Lower leg skin (tissue), 4 donors: ENCODE measurements around the gene RAB11FIP4. TPM values are rescaled to one million over a fixed set of nuclear protein-coding genes. Genes with fewer than 3 reads are reported as not detected.
"Not testable (repeated sequence)": the region's sequence is repeated elsewhere in the genome, so short reads cannot be mapped to it uniquely, and the experiment has no call there.

Experiments used
- DNase-seq, 2 donors: peaks; one replicate each; pipeline ENCODE4 v3.0.0-alpha.2; 2019; ENCODE audit warnings: low spot score in 2 of 2
- H3K4me3 ChIP-seq: fragments of 200-600 bp; sonication (generic); 2 replicates; pipeline ENCODE4 v1.5.1; 2017; ENCODE audit warnings: mild to moderate bottlenecking, low read depth; ENCODE audit not compliant: poor library complexity, severe bottlenecking
- CTCF ChIP-seq, 3 donors: fragments of 450-650 bp; IDR thresholded peaks; one replicate each; pipeline ENCODE4 v1.5.1; 2016; ENCODE audit warnings: antibody characterized with exemption in 3 of 3, mild to moderate bottlenecking in 3 of 3, moderate library complexity in 2 of 3
- POLR2A ChIP-seq, 2 donors: fragments of 450-650 bp; IDR thresholded peaks; one replicate each; pipeline ENCODE4 v1.6.1; 2016 to 2017; ENCODE audit warnings: antibody characterized with exemption in 2 of 2, mild to moderate bottlenecking in 1 of 2, moderate library complexity in 1 of 2
- WGBS, 2 donors: methylation state at CpG; one replicate each; pipeline ENCODE4 v1.1.5; 2018; 5-methylcytosine and 5-hydroxymethylcytosine counted together
- intact Hi-C: fragments of 100-400 bp; cut with DNase I; formaldehyde crosslinking; loops from one replicate; pipeline ENCODE4 v1.15.0; 2023; ENCODE audit warnings: low total_unique reads
- total RNA-seq, 4 donors: library from RNA; depleted of rRNA; stranded (reverse); fragments of >200 nt; gene quantifications; one replicate each; pipeline ENCODE4 v1.1.0, GENCODE V29; 2016

RAB11FIP4 gene
- total RNA-seq, 4 donors from 2014 or later = 27.4 to 62.8 (median 34.1) TPM

- H3K4me3 ChIP-seq = no peak overlapping the region
- intact Hi-C loops = loop anchor here (10.0 kb wide), 1 partner anchor 409 kb away; no protein-coding TSS in a partner anchor
- no peak for TF ChIP-seq POLR2A (IDR thresholded peaks at IDR 0.05)
- TF ChIP-seq CTCF (IDR thresholded peaks at IDR 0.05) = no peak
- DNase-seq = no peak
- 80 to 81% methylated on average over 2 of the region's 2 CpGs for WGBS, 2 donors
Measured at GRCh38 chr17:31435581-31435980, 44.1 kb downstream of the RAB11FIP4 start.

DNA sequence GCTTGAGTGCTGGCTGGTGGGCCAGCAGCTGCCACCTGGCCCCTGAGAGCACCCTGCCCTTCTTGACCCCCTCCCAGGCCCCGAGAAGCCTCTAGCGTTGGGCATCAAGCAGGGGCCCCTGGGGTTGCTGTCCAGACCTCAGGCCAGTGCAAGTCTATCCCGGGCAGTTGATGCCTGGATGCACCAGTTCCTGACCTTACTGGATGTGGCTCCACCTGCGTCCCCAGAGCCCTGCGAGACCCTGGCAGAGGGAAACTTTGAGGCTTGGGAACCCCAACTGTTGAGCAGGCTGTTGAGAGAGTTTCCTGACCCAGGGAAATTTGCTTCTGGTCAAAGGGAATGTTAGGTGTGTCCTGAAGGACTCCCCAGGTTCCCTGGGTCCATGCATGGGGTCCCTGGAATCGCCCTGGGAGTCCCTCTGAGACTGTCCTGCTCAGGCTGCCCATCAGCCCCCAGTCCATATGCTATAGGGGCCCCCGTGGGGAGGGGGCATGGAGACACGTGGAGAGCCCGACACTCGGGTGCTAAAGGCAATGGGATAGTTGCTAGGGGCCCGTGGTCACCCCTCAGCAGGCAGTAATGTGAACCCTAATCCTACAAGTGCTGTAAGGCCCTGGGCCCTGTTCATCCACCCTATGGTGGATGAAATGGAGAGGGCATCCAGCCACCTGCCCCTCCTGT lies 46.4 kb downstream of the RAB11FIP4 start:
- 71 to 72% methylated on average over 9 to 11 of the region's 11 CpGs for WGBS, 2 donors
- intact Hi-C loops = loop anchor here (2.0 to 10.0 kb wide), 2 partner anchors 87 to 407 kb away; no protein-coding TSS in a partner anchor
- no peak overlapping the region for H3K4me3 ChIP-seq
- no peak for TF ChIP-seq POLR2A (IDR thresholded peaks at IDR 0.05)
- TF ChIP-seq CTCF (IDR thresholded peaks at IDR 0.05) = no peak
- no peak for DNase-seq

DNA sequence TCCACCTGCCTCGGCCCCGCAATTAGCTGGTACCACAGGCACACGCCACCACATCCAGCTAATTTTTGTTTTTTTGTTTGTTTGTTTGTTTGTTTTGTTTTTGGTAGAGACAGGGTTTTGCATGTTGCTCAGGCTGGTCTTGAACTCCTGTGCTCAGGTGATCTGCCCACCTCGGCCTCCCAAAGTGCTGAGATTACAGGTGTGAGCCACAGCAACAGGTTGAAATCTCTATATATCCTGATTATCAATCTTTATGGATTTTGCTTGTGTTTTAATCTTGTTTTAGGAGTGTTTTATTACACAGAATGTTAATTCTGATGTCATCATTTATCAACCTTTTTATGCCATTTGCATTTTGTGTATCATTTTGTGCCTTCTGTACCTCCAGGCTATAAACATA lies 48.2 kb downstream of the RAB11FIP4 start:
- no peak for DNase-seq
- WGBS, 2 donors = 88 to 91% methylated on average over 4 of the region's 4 CpGs
- intact Hi-C loops = loop anchor here (10.0 kb wide), 1 partner anchor 405 kb away; no protein-coding TSS in a partner anchor
- no peak for TF ChIP-seq POLR2A (IDR thresholded peaks at IDR 0.05)
- no peak for TF ChIP-seq CTCF (IDR thresholded peaks at IDR 0.05)
- H3K4me3 ChIP-seq = no peak overlapping the region

- intact Hi-C loops = no loop called here
- WGBS, 2 donors = 87 to 88% methylated on average over 5 of the region's 5 CpGs
Measured at GRCh38 chr17:31442276-31442675, 50.8 kb downstream of the RAB11FIP4 start.

GRCh38 chr17:31442856-31443255 lies 51.4 kb downstream of the RAB11FIP4 start:
- DNase-seq, intact Hi-C loops, H3K4me3 ChIP-seq: not testable (repeated sequence)
- WGBS, 2 donors = 82 to 88% methylated on average over 5 of the region's 5 CpGs

More at GRCh38 chr17:31442276-31442675, 50.8 kb downstream of the RAB11FIP4 start:
- no peak overlapping the region for H3K4me3 ChIP-seq
- TF ChIP-seq POLR2A (IDR thresholded peaks at IDR 0.05) (no peak), CTCF (IDR thresholded peaks at IDR 0.05) (no peak)
- no peak for DNase-seq

DNA sequence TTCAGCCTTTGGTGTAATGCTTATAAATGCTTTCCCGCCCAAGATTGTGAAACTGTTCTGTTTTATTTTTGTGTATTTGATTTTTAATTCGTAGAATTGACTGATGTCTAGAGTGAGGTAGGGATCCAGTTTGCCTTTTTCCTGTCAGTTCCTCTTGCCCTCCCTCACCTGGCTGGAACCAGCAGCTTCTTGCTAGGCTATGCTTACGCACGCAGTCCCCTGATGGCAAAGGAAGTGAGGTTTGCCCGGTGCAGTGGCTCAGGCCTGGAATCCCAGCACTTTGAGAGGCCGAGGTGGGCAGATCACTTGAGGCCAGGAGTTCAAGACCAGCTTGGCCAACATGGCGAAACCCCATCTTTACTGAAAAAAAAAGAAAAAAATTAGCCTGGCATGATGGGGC lies 51.9 kb downstream of the RAB11FIP4 start:
- no peak overlapping the region for H3K4me3 ChIP-seq
- DNase-seq = no peak
- WGBS, 2 donors = 82 to 84% methylated on average over 7 of the region's 7 CpGs
- intact Hi-C loops = no loop called here
- TF ChIP-seq CTCF (IDR thresholded peaks at IDR 0.05) (no peak), POLR2A (IDR thresholded peaks at IDR 0.05) (no peak)
